B cell (primary cell): Measurements from ENCODE around the gene APBA2. TPM values are rescaled to one million over a fixed set of nuclear protein-coding genes. Genes with fewer than 3 reads are reported as not detected.

Source experiments
- ATAC-seq: fragments of 200-7000 bp; cut with Tn5 transposase; one replicate; pipeline ENCODE4 v1.10.0; 2021; ENCODE audit warnings: low read depth, mild to moderate bottlenecking, moderate number of reproducible peaks, moderate library complexity
- CTCF ChIA-PET: fragments of 350-600 bp; sonication (Branson Sonifier 250); formaldehyde crosslinking; loops from one replicate; lab custom pipeline; 2021; ENCODE audit warnings: antibody characterized with exemption, inconsistent platforms; lab: Charles Lee
- POLR2A ChIA-PET: fragments of 350-600 bp; sonication (Branson Sonifier 250); formaldehyde crosslinking; loops from one replicate; lab custom pipeline; 2021; ENCODE audit warnings: antibody characterized with exemption; lab: Charles Lee
- DNase-seq: peaks from one replicate; pipeline ENCODE4 v3.0.0; 2013
- H2AFZ ChIP-seq: 2 replicates; pipeline ENCODE4 v1.6.1; 2012; ENCODE audit warnings: mild to moderate bottlenecking, low read depth, low read length; ENCODE audit not compliant: insufficient read depth, poor library complexity, severe bottlenecking
- H3K27ac ChIP-seq, 2 donors: 1 replicate in 1 of 2; 2 replicates in 1 of 2; pipeline ENCODE4 v1.5.1; 2012 to 2013; ENCODE audit warnings: low read length in 2 of 2, mild to moderate bottlenecking in 2 of 2, moderate library complexity in 1 of 2
- H3K27me3 ChIP-seq, 4 experiments: fragments of 200-600 bp in 1 of 4; sonication (generic) in 1 of 4; replicated peaks in 1 of 4; 1 replicate in 2 of 4; 2 replicates in 2 of 4; pipeline versions ENCODE4 v1.6.1 to v1.7.0; 2013 to 2016; ENCODE audit warnings: low read length in 3 of 4, mild to moderate bottlenecking in 2 of 4, mixed read lengths in 1 of 4, moderate library complexity in 1 of 4; ENCODE audit not compliant: insufficient read depth in 4 of 4, control insufficient read depth in 3 of 4; ENCODE audit errors: control extremely low read depth in 1 of 4
- H3K36me3 ChIP-seq, 2 experiments: replicated peaks in 1 of 2; 1 replicate in 1 of 2; 2 replicates in 1 of 2; pipeline versions ENCODE4 v1.6.1 to v1.7.1; 2013; ENCODE audit warnings: low read length in 1 of 2; ENCODE audit not compliant: insufficient read depth in 2 of 2, control insufficient read depth in 1 of 2; ENCODE audit errors: control extremely low read depth in 1 of 2, extremely low read depth in 1 of 2
- H3K4me1 ChIP-seq, 2 donors: fragments of 200-600 bp in 1 of 2; sonication (generic) in 1 of 2; 1 replicate in 1 of 2; 2 replicates in 1 of 2; pipeline versions ENCODE4 v1.5.1 to v1.6.1; 2013 to 2017; ENCODE audit warnings: low read length in 2 of 2; ENCODE audit not compliant: control insufficient read depth in 2 of 2, insufficient read depth in 2 of 2
- H3K4me2 ChIP-seq: replicated peaks from 2 replicates; pipeline ENCODE3; 2012; ENCODE audit warnings: mild to moderate bottlenecking, low read depth, low read length; ENCODE audit not compliant: poor library complexity, severe bottlenecking
- H3K4me3 ChIP-seq, 5 experiments: fragments of 200-600 bp in 1 of 5; sonication (generic) in 1 of 5; 1 replicate in 3 of 5; 2 replicates in 2 of 5; pipeline versions ENCODE4 v1.5.1 to v1.7.0; 2011 to 2016; ENCODE audit warnings: low read length in 4 of 5, mild to moderate bottlenecking in 4 of 5, low read depth in 2 of 5, control low read depth in 1 of 5, moderate library complexity in 1 of 5; ENCODE audit not compliant: insufficient read depth in 1 of 5; ENCODE audit errors: control extremely low read depth in 1 of 5, extremely low read depth in 1 of 5
- H3K79me2 ChIP-seq: fragments of 200-600 bp; sonication (generic); one replicate; pipeline ENCODE4 v1.6.0; 2016; ENCODE audit warnings: low read length; ENCODE audit not compliant: control insufficient read depth, insufficient read depth
- H3K9ac ChIP-seq: fragments of 200-600 bp; sonication (generic); 2 replicates; pipeline ENCODE4 v1.6.1; 2017; ENCODE audit warnings: mild to moderate bottlenecking, low read length, moderate library complexity
- H3K9me3 ChIP-seq, 3 donors: one replicate each; pipeline versions ENCODE4 v1.6.1 to v1.7.1; 2013; ENCODE audit warnings: low read length in 2 of 3; ENCODE audit not compliant: control insufficient read depth in 2 of 3, insufficient read depth in 1 of 3; ENCODE audit errors: control extremely low read depth in 1 of 3
- H4K20me1 ChIP-seq: 2 replicates; pipeline ENCODE4 v1.6.0; 2012; ENCODE audit warnings: mild to moderate bottlenecking, low read length; ENCODE audit not compliant: insufficient read depth, control insufficient read depth, poor library complexity, severe bottlenecking
- H3K27ac Mint-ChIP-seq: one replicate; pipeline ENCODE4 v1.8.0; 2021; ENCODE audit warnings: mixed read lengths
- H3K27me3 Mint-ChIP-seq: one replicate; pipeline ENCODE4 v1.8.0; 2021; ENCODE audit warnings: mixed read lengths
- H3K4me1 Mint-ChIP-seq: one replicate; pipeline ENCODE4 v1.8.0; 2021; ENCODE audit warnings: mixed read lengths
- H3K4me3 Mint-ChIP-seq: one replicate; pipeline ENCODE4 v1.8.0; 2021; ENCODE audit warnings: mixed read lengths
- H3K9me3 Mint-ChIP-seq: one replicate; pipeline ENCODE4 v1.8.0; 2022; ENCODE audit warnings: mixed read lengths; ENCODE audit not compliant: insufficient read depth
- EZH2 ChIP-seq: IDR thresholded peaks from 2 replicates; pipeline ENCODE4 v1.6.1; 2012; ENCODE audit warnings: borderline replicate concordance, low read depth, mild to moderate bottlenecking, moderate library complexity, low read length; ENCODE audit not compliant: insufficient read depth, poor library complexity, severe bottlenecking
- WGBS: methylation state at CpG from one replicate; pipeline ENCODE4 v1.1.5; 2013; ENCODE audit warnings: missing lambda C conversion rate; ENCODE audit not compliant: insufficient coverage; 5-methylcytosine and 5-hydroxymethylcytosine counted together
- intact Hi-C: fragments of 100-400 bp; cut with micrococcal nuclease; formaldehyde crosslinking; loops from one replicate; pipeline ENCODE4 v1.10.0; 2022
- polyA plus RNA-seq: library from polyadenylated mRNA; depleted of rRNA; stranded (reverse); fragments of >200 nt; gene quantifications from 2 replicates; pipeline ENCODE4 v1.2.3, GENCODE V29; 2012
- total RNA-seq, 2 donors: library from RNA; stranded (reverse); fragments of 120-200 nt in 1 of 2; gene quantifications; 1 replicate in 1 of 2; 2 replicates in 1 of 2; pipeline versions ENCODE4 v1.2.3 to v1.2.4, GENCODE V29; 2013 to 2022
- TF ChIP-seq, protein P1 (sequence below): fragments of 200-600 bp; IDR thresholded peaks from one replicate; pipeline ENCODE4 v1.8.0; 2022; ENCODE audit warnings: antibody characterized with exemption, mild to moderate bottlenecking

The APBA2 gene
- total and polyA plus RNA-seq, 2 donors (not counting 1 experiment from before 2014, with no cell fraction given), result 0.19 TPM; not detected in 1

GRCh38 chr15:28986726-28987125, 101.0 kb downstream of the APBA2 start:
- Histone ChIP-seq H3K4me3 (no peak overlapping the region), H3K27me3 (no peaks in the 10 kb centered on the region), H3K79me2 (no peaks in the 10 kb centered on the region), H3K4me1 (no peaks in the 10 kb centered on the region), H3K4me2 (no peak overlapping the region), H3K36me3 (no peaks in the 10 kb centered on the region), H3K9ac (no peak overlapping the region), H2AFZ (no peak overlapping the region), H4K20me1 (no peaks in the 10 kb centered on the region), H3K9me3 (peaks cover 0 to 14% (median 0%) of the 10 kb centered on the region in 3 donors), H3K27ac (no peak overlapping the region)
- no CpG with 5 or more reads among the region's 2 CpGs for WGBS
- no peak overlapping the region for H3K4me3 Mint-ChIP-seq
- peaks cover 3% of the 10 kb centered on the region for H3K9me3 Mint-ChIP-seq
- no peaks in the 10 kb centered on the region for H3K27me3 Mint-ChIP-seq
- ATAC-seq, result no peak
- DNase-seq, result no peak
- intact Hi-C loops, result no loop called here
- CTCF ChIA-PET, result no interaction called here
- H3K4me1 Mint-ChIP-seq, result no peaks in the 10 kb centered on the region
- H3K27ac Mint-ChIP-seq, result no peak overlapping the region
- TF ChIP-seq, protein P1, sequence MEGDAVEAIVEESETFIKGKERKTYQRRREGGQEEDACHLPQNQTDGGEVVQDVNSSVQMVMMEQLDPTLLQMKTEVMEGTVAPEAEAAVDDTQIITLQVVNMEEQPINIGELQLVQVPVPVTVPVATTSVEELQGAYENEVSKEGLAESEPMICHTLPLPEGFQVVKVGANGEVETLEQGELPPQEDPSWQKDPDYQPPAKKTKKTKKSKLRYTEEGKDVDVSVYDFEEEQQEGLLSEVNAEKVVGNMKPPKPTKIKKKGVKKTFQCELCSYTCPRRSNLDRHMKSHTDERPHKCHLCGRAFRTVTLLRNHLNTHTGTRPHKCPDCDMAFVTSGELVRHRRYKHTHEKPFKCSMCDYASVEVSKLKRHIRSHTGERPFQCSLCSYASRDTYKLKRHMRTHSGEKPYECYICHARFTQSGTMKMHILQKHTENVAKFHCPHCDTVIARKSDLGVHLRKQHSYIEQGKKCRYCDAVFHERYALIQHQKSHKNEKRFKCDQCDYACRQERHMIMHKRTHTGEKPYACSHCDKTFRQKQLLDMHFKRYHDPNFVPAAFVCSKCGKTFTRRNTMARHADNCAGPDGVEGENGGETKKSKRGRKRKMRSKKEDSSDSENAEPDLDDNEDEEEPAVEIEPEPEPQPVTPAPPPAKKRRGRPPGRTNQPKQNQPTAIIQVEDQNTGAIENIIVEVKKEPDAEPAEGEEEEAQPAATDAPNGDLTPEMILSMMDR, result no peak
- TF ChIP-seq EZH2, result no peak
- POLR2A ChIA-PET, result no interaction called here

DNA sequence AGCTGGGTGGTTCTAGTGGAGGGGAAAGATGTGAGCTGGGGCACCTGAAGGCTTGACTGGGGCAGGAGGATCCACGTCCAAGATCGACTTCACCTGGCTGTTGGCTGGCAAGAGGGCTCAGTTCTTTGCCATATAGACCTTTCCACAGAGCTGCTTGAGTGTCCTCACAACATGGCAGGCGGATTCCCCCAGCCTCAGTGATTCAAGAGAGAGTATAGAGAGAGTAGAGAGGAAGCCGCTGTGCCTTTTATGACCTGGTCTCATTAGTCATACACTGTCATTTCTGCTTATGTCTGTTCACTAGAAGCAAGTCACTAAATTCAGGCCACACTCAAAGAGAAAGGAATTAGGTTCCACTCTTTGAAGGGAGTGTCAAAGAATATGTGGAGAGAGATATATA, 101.6 kb downstream of the APBA2 start:
- H3K27ac Mint-ChIP-seq, result no peak overlapping the region
- ChIA-PET POLR2A (no interaction called here), CTCF (no interaction called here)
- H3K27me3 Mint-ChIP-seq, result no peaks in the 10 kb centered on the region
- Histone ChIP-seq H3K9ac (no peak overlapping the region), H3K79me2 (no peaks in the 10 kb centered on the region), H3K4me2 (no peak overlapping the region), H2AFZ (no peak overlapping the region), H3K9me3 (peaks cover 0 to 14% (median 0%) of the 10 kb centered on the region in 3 donors), H3K27me3 (no peaks in the 10 kb centered on the region), H3K36me3 (no peaks in the 10 kb centered on the region), H3K4me1 (no peaks in the 10 kb centered on the region), H4K20me1 (no peaks in the 10 kb centered on the region), H3K4me3 (no peak overlapping the region), H3K27ac (no peak overlapping the region)
- peaks cover 3% of the 10 kb centered on the region for H3K9me3 Mint-ChIP-seq
- intact Hi-C loops, result no loop called here
- no peak for TF ChIP-seq EZH2
- TF ChIP-seq, protein P1, result no peak
- ATAC-seq (no peak), DNase-seq (no peak)
- WGBS, result 76% methylated on average over 3 of the region's 4 CpGs
- H3K4me3 Mint-ChIP-seq, result no peak overlapping the region
- H3K4me1 Mint-ChIP-seq, result no peaks in the 10 kb centered on the region
